Measurements from ENCODE around the gene KHDRBS2. TPM values are rescaled to one million over a fixed set of nuclear protein-coding genes. Genes with fewer than 3 reads are reported as not detected.

The KHDRBS2 gene
- total and polyA plus RNA-seq, 2 of the 4 experiments (the other 2 are of a cell fraction), result not detected

DNA sequence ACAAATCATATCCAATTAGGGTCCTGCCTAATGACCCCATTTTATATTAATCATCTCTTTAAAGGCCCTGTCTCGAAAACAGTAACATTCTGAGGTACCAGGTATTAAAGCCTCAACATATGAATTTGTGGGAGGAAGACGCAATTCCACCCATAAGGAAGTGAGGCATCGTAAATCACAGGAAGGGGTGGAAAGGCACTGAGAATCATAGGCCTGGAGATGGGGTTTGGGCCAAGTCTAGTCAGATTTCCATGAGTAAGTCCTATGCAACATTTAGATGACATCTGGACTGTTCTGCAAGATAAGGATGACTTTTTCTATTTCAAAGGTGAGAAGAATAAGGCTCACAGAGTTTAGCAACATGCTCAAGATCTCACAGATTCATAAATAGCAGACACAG, 534.0 kb downstream of the KHDRBS2 start:
- no peak overlapping the region for H3K9ac ChIP-seq (ENCODE audit: low read depth, low read length)
- no peak overlapping the region for H2BK5ac ChIP-seq (ENCODE audit: low read depth, low read length, poor library complexity, severe bottlenecking)
- no peak overlapping the region for H3K14ac ChIP-seq (replicated peaks; ENCODE audit: low read depth, low read length)
- no peaks in the 10 kb centered on the region for H4K20me1 ChIP-seq (ENCODE audit: insufficient read depth, low read length)
- H2AK9ac ChIP-seq (replicated peaks; ENCODE audit: low read depth, low read length, poor library complexity), result no peak overlapping the region
- no peak overlapping the region for H2BK15ac ChIP-seq (ENCODE audit: low read depth, low read length)
- H3K4me3 ChIP-seq (ENCODE audit: insufficient read depth, low read depth, low read length), result no peak overlapping the region
- no peak overlapping the region for H3K27ac ChIP-seq (ENCODE audit: insufficient read depth, low read length)
- H3K4me1 ChIP-seq (ENCODE audit: control insufficient read depth, insufficient read depth, low read length), result no peaks in the 10 kb centered on the region
- in situ Hi-C loops (cut with MboI; ENCODE audit: low sequenced_read_pairs) (no loop called here), intact Hi-C loops (cut with micrococcal nuclease) (no loop called here), dilution Hi-C loops (cut with HindIII; ENCODE audit: low sequenced_read_pairs, unreplicated experiment) (no loop called here)
- no peak overlapping the region for H3K56ac ChIP-seq (ENCODE audit: extremely low read depth, insufficient read depth, low read length)
- H4K91ac ChIP-seq (ENCODE audit: insufficient read depth, low read depth, low read length), result no peak overlapping the region
- ChIA-PET POLR2A (ENCODE audit: unreplicated experiment) (no interaction called here), CTCF (no interaction called here)
- no peak overlapping the region for H4K5ac ChIP-seq (ENCODE audit: low read depth, low read length)
- no peaks in the 10 kb centered on the region for H3K9me3 ChIP-seq (ENCODE audit: control insufficient read depth, insufficient read depth, low read length)
- no peak overlapping the region for H3K18ac ChIP-seq (ENCODE audit: low read depth, low read length)
- H3K79me1 ChIP-seq (ENCODE audit: low read depth in 1 of 2, low read length in 2 of 2), result no peaks in the 10 kb centered on the region
- no peak overlapping the region for H2BK120ac ChIP-seq (ENCODE audit: low read depth, low read length)
- no peak overlapping the region for H2AK5ac ChIP-seq (ENCODE audit: low read depth, low read length)
- H4K8ac ChIP-seq (ENCODE audit: low read depth in 2 of 2, low read length in 2 of 2), result no peak overlapping the region
- BruUV-seq (replicated peaks), result no TSS peak
- H3K27me3 ChIP-seq (ENCODE audit: control insufficient read depth, insufficient read depth, low read length), result no peaks in the 10 kb centered on the region
- H2BK20ac ChIP-seq (ENCODE audit: low read depth, low read length), result no peak overlapping the region
- H3K36me3 ChIP-seq (ENCODE audit: control insufficient read depth, insufficient read depth, low read length), result no peaks in the 10 kb centered on the region
- no peaks in the 10 kb centered on the region for H3K9me1 ChIP-seq (ENCODE audit: insufficient read depth, low read length)
- ATAC-seq (ENCODE audit: low read depth), result no peak
- WGBS, 2 experiments (ENCODE audit: extremely low coverage in 2 of 2, insufficient read length in 1 of 2), result no CpG with 5 or more reads among the region's 3 CpGs
- no peak overlapping the region for H3K4me2 ChIP-seq (ENCODE audit: low read depth, low read length)
- no peak overlapping the region for H3K4ac ChIP-seq (ENCODE audit: low read depth, low read length)
- DNase-seq, result no peak
- no peak overlapping the region for H2AFZ ChIP-seq (replicated peaks; ENCODE audit: low read length, poor library complexity)
- TF ChIP-seq POLR2A (IDR thresholded peaks at IDR 0.05; ENCODE audit: low read depth, low read length) (no peak), FOS (IDR thresholded peaks at IDR 0.05; ENCODE audit: low read depth, low read length) (no peak), MXI1 (IDR thresholded peaks at IDR 0.05; ENCODE audit: borderline replicate concordance, low read depth, low read length) (no peak), BHLHE40 (IDR thresholded peaks at IDR 0.05; ENCODE audit: low read depth, low read length) (no peak), MAZ (IDR thresholded peaks at IDR 0.05; ENCODE audit: borderline replicate concordance, low read depth, low read length) (no peak), MAFK (IDR thresholded peaks at IDR 0.05; ENCODE audit: low read depth, low read length) (no peak), NFE2L2 (IDR thresholded peaks at IDR 0.05; ENCODE audit: low read depth, low read length) (no peak), RCOR1 (IDR thresholded peaks at IDR 0.05; ENCODE audit: insufficient replicate concordance, low read length) (no peak), CEBPB (IDR thresholded peaks at IDR 0.05; ENCODE audit: low read depth, low read length) (no peak), ELK1 (IDR thresholded peaks at IDR 0.05; ENCODE audit: borderline replicate concordance, low read depth, low read length) (no peak), RFX5 (IDR thresholded peaks at IDR 0.05; ENCODE audit: low read depth, low read length) (no peak), CHD1 (IDR thresholded peaks at IDR 0.05; ENCODE audit: low read depth, low read length) (no peak)
- TF ChIP-seq, protein P1, sequence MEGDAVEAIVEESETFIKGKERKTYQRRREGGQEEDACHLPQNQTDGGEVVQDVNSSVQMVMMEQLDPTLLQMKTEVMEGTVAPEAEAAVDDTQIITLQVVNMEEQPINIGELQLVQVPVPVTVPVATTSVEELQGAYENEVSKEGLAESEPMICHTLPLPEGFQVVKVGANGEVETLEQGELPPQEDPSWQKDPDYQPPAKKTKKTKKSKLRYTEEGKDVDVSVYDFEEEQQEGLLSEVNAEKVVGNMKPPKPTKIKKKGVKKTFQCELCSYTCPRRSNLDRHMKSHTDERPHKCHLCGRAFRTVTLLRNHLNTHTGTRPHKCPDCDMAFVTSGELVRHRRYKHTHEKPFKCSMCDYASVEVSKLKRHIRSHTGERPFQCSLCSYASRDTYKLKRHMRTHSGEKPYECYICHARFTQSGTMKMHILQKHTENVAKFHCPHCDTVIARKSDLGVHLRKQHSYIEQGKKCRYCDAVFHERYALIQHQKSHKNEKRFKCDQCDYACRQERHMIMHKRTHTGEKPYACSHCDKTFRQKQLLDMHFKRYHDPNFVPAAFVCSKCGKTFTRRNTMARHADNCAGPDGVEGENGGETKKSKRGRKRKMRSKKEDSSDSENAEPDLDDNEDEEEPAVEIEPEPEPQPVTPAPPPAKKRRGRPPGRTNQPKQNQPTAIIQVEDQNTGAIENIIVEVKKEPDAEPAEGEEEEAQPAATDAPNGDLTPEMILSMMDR (conservative IDR thresholded peaks at IDR 0.05; ENCODE audit: low read depth, low read length), result no peak
- H3K23ac ChIP-seq (ENCODE audit: low read depth, low read length), result no peak overlapping the region

Data from IMR-90 (cell line).